ENCODE results near the gene MZF1. TPM values are rescaled to one million over a fixed set of nuclear protein-coding genes. Genes with fewer than 3 reads are reported as not detected.

Gene MZF1
- total and polyA plus RNA-seq, 9 of the 15 experiments (the other 6 are each of a cell fraction or from before 2014, with no cell fraction given): 0.31 to 29.3 (median 11.5) TPM

- TF ChIP-seq ZNF584 (CRISPR knock-in tag; IDR thresholded peaks at IDR 0.05; ENCODE audit: low read depth) (no peak), ZNF592 (IDR thresholded peaks at IDR 0.05) (no peak), GABPB1 (CRISPR knock-in tag; IDR thresholded peaks at IDR 0.05) (no peak), ZNF75A (CRISPR knock-in tag; IDR thresholded peaks at IDR 0.05) (no peak), E2F5 (CRISPR knock-in tag; IDR thresholded peaks at IDR 0.05) (0 out of 2 replicates have a peak, but pooled peaks have one; percentile 33), CHD7 (IDR thresholded peaks at IDR 0.05; ENCODE audit: low read depth, low read length) (no peak), HDAC6 (IDR thresholded peaks at IDR 0.05; ENCODE audit: low read depth, low read length) (no peak), HNRNPL (IDR thresholded peaks at IDR 0.05; ENCODE audit: low read depth, low read length) (no peak), YBX1 (IDR thresholded peaks at IDR 0.05) (no peak), SIRT6 (IDR thresholded peaks at IDR 0.05; ENCODE audit: low read depth, low read length) (peak; percentile 18)
These were observed 27.7 kb downstream of the MZF1 start (continued) for GRCh38 chr19:58545286-58546018.

Measured in K562 (cell line).